ENCODE data around the gene CEPT1.

Gene CEPT1

GRCh38 chr1:111223126-111223685 lies 83.2 kb downstream of the CEPT1 start:
- in situ Hi-C loops (cut with HindIII; ENCODE audit: low sequenced_read_pairs): loop anchor here (25.0 kb wide), 1 partner anchor 189 kb away; no protein-coding TSS in a partner anchor

DNA sequence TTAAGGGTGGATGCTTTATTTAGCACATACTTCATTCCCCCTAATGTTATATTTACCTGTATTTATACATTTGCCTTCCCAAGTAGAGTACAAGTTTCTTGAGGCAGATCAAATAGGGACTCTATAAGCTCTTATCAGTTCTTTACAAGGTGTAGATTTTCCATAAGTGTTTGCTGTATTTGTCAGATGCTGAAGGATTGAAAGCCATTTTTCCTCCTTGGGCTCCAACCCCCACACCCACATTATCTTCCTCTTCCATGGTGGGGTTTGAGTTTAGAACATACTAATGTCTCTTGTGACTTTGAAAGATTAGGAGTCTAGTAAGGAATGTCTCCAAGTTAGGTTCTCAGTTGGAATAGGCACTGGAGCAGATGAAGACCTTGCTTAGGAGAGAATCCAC lies 85.1 kb downstream of the CEPT1 start:
- in situ Hi-C loops (cut with HindIII; ENCODE audit: low sequenced_read_pairs): no loop called here

- in situ Hi-C loops (cut with HindIII; ENCODE audit: low sequenced_read_pairs): no loop called here
Measured at GRCh38 chr1:111225717-111226400, 85.8 kb downstream of the CEPT1 start.

- in situ Hi-C loops (cut with HindIII; ENCODE audit: low sequenced_read_pairs): no loop called here
Measured at GRCh38 chr1:111227434-111227833, 87.4 kb downstream of the CEPT1 start, which contains the start of gene CHI3L2. Gene CHI3L2, plus strand, starts transcription at chr1:111227713. Its CDS starts 17 bp downstream, at chr1:111227730.

GRCh38 chr1:111227851-111228747 lies 88.1 kb downstream of the CEPT1 start:
- in situ Hi-C loops (cut with HindIII; ENCODE audit: low sequenced_read_pairs): no loop called here

- in situ Hi-C loops (cut with HindIII; ENCODE audit: low sequenced_read_pairs): no loop called here
Measured at GRCh38 chr1:111228748-111229126, 88.7 kb downstream of the CEPT1 start.

GRCh38 chr1:111232134-111232533 lies 92.1 kb downstream of the CEPT1 start:
- in situ Hi-C loops (cut with HindIII; ENCODE audit: low sequenced_read_pairs): no loop called here

DNA sequence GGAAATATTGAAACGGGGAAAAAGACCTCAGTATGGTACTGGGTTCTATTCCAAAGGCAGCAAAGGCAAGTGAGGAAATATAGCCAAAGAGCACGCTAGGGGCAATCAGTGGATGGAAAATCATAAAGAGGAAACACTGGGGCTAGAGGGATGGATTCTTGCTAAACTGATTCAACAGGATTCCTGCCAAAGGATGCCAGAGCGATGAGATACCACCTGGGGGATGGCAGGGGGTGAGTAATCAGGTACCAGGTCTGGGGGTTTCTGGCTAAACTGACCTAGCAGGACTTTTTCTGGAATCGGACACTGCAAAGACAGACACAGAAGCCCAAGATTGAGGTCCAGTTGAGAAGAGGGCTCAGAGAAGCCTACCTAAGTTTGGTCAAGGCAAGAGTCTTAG lies 94.2 kb downstream of the CEPT1 start:
- in situ Hi-C loops (cut with HindIII; ENCODE audit: low sequenced_read_pairs): no loop called here

Data from DLD1 (cell line).